NCI-H2107 treated with DMSO at 0.1 percent for 48 hours (cell line): ENCODE measurements around the gene GGT6.
"Not testable (repeated sequence)": the region's sequence is repeated elsewhere in the genome, so short reads cannot be mapped to it uniquely, and the experiment has no call there.

Experiments used
- DNase-seq: peaks from one replicate; lab custom pipeline; 2025; ENCODE audit not compliant: unreplicated experiment; lab: John Stamatoyannopoulos, UW

Gene GGT6

GRCh38 chr17:4592240-4593005 lies 32.0 kb upstream of the GGT6 start:
- DNase-seq = no peak

GRCh38 chr17:4591529-4591928 lies 31.2 kb upstream of the GGT6 start:
- DNase-seq = no peak

- no peak for DNase-seq
These were observed 30.6 kb upstream of the GGT6 start for GRCh38 chr17:4590981-4591453.

- not testable (repeated sequence) for DNase-seq
These were observed 29.7 kb upstream of the GGT6 start for GRCh38 chr17:4590042-4590441.

- DNase-seq = no peak
These were observed 28.7 kb upstream of the GGT6 start for GRCh38 chr17:4588898-4589625.

- no peak for DNase-seq
These were observed 28.0 kb upstream of the GGT6 start for GRCh38 chr17:4588391-4588790.

- DNase-seq = no peak
These were observed 27.4 kb upstream of the GGT6 start for GRCh38 chr17:4587803-4588202.

GRCh38 chr17:4587195-4587594 lies 26.8 kb upstream of the GGT6 start:
- no peak for DNase-seq

GRCh38 chr17:4586043-4586442 lies 25.7 kb upstream of the GGT6 start:
- DNase-seq = no peak

GRCh38 chr17:4585638-4585994 lies 25.2 kb upstream of the GGT6 start:
- DNase-seq = no peak

GRCh38 chr17:4584917-4585637 lies 24.7 kb upstream of the GGT6 start:
- no peak for DNase-seq

GRCh38 chr17:4584101-4584916 lies 23.9 kb upstream of the GGT6 start, which contains the start of gene SMTNL2:
TSS of gene SMTNL2 (plus strand) at chr17:4584529. CDS start at chr17:4584606, 77 bp downstream.
- DNase-seq = no peak

- no peak for DNase-seq
These were observed 23.4 kb upstream of the GGT6 start for GRCh38 chr17:4583782-4584100.

GRCh38 chr17:4583206-4583605 lies 22.8 kb upstream of the GGT6 start:
- DNase-seq = no peak

- DNase-seq = no peak
These were observed 22.3 kb upstream of the GGT6 start for GRCh38 chr17:4582691-4583090.

- no peak for DNase-seq
These were observed 21.7 kb upstream of the GGT6 start for GRCh38 chr17:4582101-4582501.

GRCh38 chr17:4580291-4580690 lies 19.9 kb upstream of the GGT6 start:
- DNase-seq = no peak

GRCh38 chr17:4579678-4580077 lies 19.3 kb upstream of the GGT6 start:
- DNase-seq = no peak

GRCh38 chr17:4578349-4578748 lies 18.0 kb upstream of the GGT6 start:
- not testable (repeated sequence) for DNase-seq

- DNase-seq = no peak
These were observed 17.1 kb upstream of the GGT6 start for GRCh38 chr17:4577386-4577993.
